Measurements from ENCODE around the gene PAM16. TPM values are rescaled to one million over a fixed set of nuclear protein-coding genes. Genes with fewer than 3 reads are reported as not detected.
"Not testable (repeated sequence)": the region's sequence is repeated elsewhere in the genome, so short reads cannot be mapped to it uniquely, and the experiment has no call there.

PAM16 gene
- 20.4 TPM for polyA plus RNA-seq (2013)

- no peaks in the 10 kb centered on the region for H3K9me3 ChIP-seq (ENCODE audit: control extremely low read depth in 1 of 5, control insufficient read depth in 4 of 5, insufficient read depth in 2 of 5, low read depth in 1 of 5, low read length in 4 of 5)
- H3K4me1 ChIP-seq (ENCODE audit: control extremely low read depth in 1 of 4, control insufficient read depth in 4 of 4, insufficient read depth in 4 of 4, low read length in 3 of 4): peaks cover 0 to 15% (median 11%) of the 10 kb centered on the region in 4 experiments
- H3K36me3 ChIP-seq (ENCODE audit: control insufficient read depth in 4 of 4, insufficient read depth in 4 of 4, low read length in 3 of 4): peaks cover 1 to 25% (median 15%) of the 10 kb centered on the region in 4 experiments
- POLR2A ChIA-PET: interaction anchor here (0.6 to 1.5 kb wide), 4 partner anchors 65 to 561 kb away, joined by 3 to 10 read pairs (median 4); no protein-coding TSS in a partner anchor
- H3K4me3 ChIP-seq (ENCODE audit: control insufficient read depth in 1 of 7, extremely low read depth in 1 of 7, insufficient read depth in 4 of 7, low read depth in 2 of 7, low read length in 6 of 7): peak within 1 kb of the TSS; percentile 48 to 99 (median 82)
- CTCF ChIA-PET: interaction anchor here (0.9 to 2.2 kb wide), 8 partner anchors 8 to 51 kb away, joined by 3 to 5 read pairs (median 4); no protein-coding TSS in a partner anchor
- peak within 1 kb of the TSS; percentile 43 to 83 for H3K27ac ChIP-seq (ENCODE audit: insufficient read depth in 1 of 2, low read depth in 1 of 2, low read length in 2 of 2, poor library complexity in 1 of 2, severe bottlenecking in 2 of 2)
- no peaks in the 10 kb centered on the region for H3K27me3 ChIP-seq (replicated peaks in 2 of 5; ENCODE audit: control insufficient read depth in 4 of 5, insufficient read depth in 5 of 5, low read length in 4 of 5)
- DNase-seq: peak; percentile 93 to 96 (median 94)
- under 1% methylated on average over 64 of the region's 81 CpGs for WGBS (ENCODE audit: insufficient coverage)
Measured at GRCh38 chr16:4350787-4351659, at the start of gene PAM16. Gene PAM16, minus strand, starts transcription at chr16:4351321. Its CDS starts 87 bp downstream, at chr16:4351234.

GRCh38 chr16:4399001-4399730 lies 48.0 kb upstream of the PAM16 start:
- H3K36me3 ChIP-seq (ENCODE audit: control insufficient read depth in 4 of 4, insufficient read depth in 4 of 4, low read length in 3 of 4): peaks cover 7 to 58% (median 43%) of the 10 kb centered on the region in 4 experiments
- no peak overlapping the region for H3K27ac ChIP-seq (ENCODE audit: insufficient read depth in 1 of 2, low read depth in 1 of 2, low read length in 2 of 2, poor library complexity in 1 of 2, severe bottlenecking in 2 of 2)
- no peaks in the 10 kb centered on the region for H3K4me1 ChIP-seq (ENCODE audit: control extremely low read depth in 1 of 4, control insufficient read depth in 4 of 4, insufficient read depth in 4 of 4, low read length in 3 of 4)
- no peak for DNase-seq
- no peaks in the 10 kb centered on the region for H3K27me3 ChIP-seq (replicated peaks in 2 of 5; ENCODE audit: control insufficient read depth in 4 of 5, insufficient read depth in 5 of 5, low read length in 4 of 5)
- no peak overlapping the region for H3K4me3 ChIP-seq (ENCODE audit: control insufficient read depth in 1 of 7, extremely low read depth in 1 of 7, insufficient read depth in 4 of 7, low read depth in 2 of 7, low read length in 6 of 7)
- ChIA-PET POLR2A (no interaction called here), CTCF (interaction anchor here (0.6 to 8.1 kb wide), 6 partner anchors 9 to 110 kb away, joined by 3 to 112 read pairs (median 4); no protein-coding TSS in a partner anchor)
- H3K9me3 ChIP-seq (ENCODE audit: control extremely low read depth in 1 of 5, control insufficient read depth in 4 of 5, insufficient read depth in 2 of 5, low read depth in 1 of 5, low read length in 4 of 5): no peaks in the 10 kb centered on the region
- 97% methylated on average over 4 of the region's 9 CpGs for WGBS (ENCODE audit: insufficient coverage)

- H3K9me3 ChIP-seq (ENCODE audit: control extremely low read depth in 1 of 5, control insufficient read depth in 4 of 5, insufficient read depth in 2 of 5, low read depth in 1 of 5, low read length in 4 of 5): no peaks in the 10 kb centered on the region
- ChIA-PET POLR2A (no interaction called here), CTCF (interaction anchor here (0.7 to 12.2 kb wide), 4 partner anchors 7 to 56 kb away, joined by 3 to 112 read pairs (median 4); no protein-coding TSS in a partner anchor)
- no peaks in the 10 kb centered on the region for H3K4me1 ChIP-seq (ENCODE audit: control extremely low read depth in 1 of 4, control insufficient read depth in 4 of 4, insufficient read depth in 4 of 4, low read length in 3 of 4)
- H3K36me3 ChIP-seq (ENCODE audit: control insufficient read depth in 4 of 4, insufficient read depth in 4 of 4, low read length in 3 of 4): peaks cover 10 to 58% (median 36%) of the 10 kb centered on the region in 4 experiments
- DNase-seq: no peak
- no peak overlapping the region for H3K4me3 ChIP-seq (ENCODE audit: control insufficient read depth in 1 of 7, extremely low read depth in 1 of 7, insufficient read depth in 4 of 7, low read depth in 2 of 7, low read length in 6 of 7)
- 77% methylated on average over 7 of the region's 9 CpGs for WGBS (ENCODE audit: insufficient coverage)
- no peak overlapping the region for H3K27ac ChIP-seq (ENCODE audit: insufficient read depth in 1 of 2, low read depth in 1 of 2, low read length in 2 of 2, poor library complexity in 1 of 2, severe bottlenecking in 2 of 2)
- no peaks in the 10 kb centered on the region for H3K27me3 ChIP-seq (replicated peaks in 2 of 5; ENCODE audit: control insufficient read depth in 4 of 5, insufficient read depth in 5 of 5, low read length in 4 of 5)
Measured at GRCh38 chr16:4395055-4395726, 44.1 kb upstream of the PAM16 start.

GRCh38 chr16:4393850-4394249 lies 42.7 kb upstream of the PAM16 start:
- DNase-seq; H3K27me3 ChIP-seq (replicated peaks in 2 of 5; ENCODE audit: control insufficient read depth in 4 of 5, insufficient read depth in 5 of 5, low read length in 4 of 5); H3K4me3 ChIP-seq (ENCODE audit: control insufficient read depth in 1 of 7, extremely low read depth in 1 of 7, insufficient read depth in 4 of 7, low read depth in 2 of 7, low read length in 6 of 7); POLR2A ChIA-PET; H3K9me3 ChIP-seq (ENCODE audit: control extremely low read depth in 1 of 5, control insufficient read depth in 4 of 5, insufficient read depth in 2 of 5, low read depth in 1 of 5, low read length in 4 of 5); H3K4me1 ChIP-seq (ENCODE audit: control extremely low read depth in 1 of 4, control insufficient read depth in 4 of 4, insufficient read depth in 4 of 4, low read length in 3 of 4); H3K27ac ChIP-seq (ENCODE audit: insufficient read depth in 1 of 2, low read depth in 1 of 2, low read length in 2 of 2, poor library complexity in 1 of 2, severe bottlenecking in 2 of 2): not testable (repeated sequence)
- 92% methylated on average over 12 of the region's 15 CpGs for WGBS (ENCODE audit: insufficient coverage)
- H3K36me3 ChIP-seq (ENCODE audit: control insufficient read depth in 4 of 4, insufficient read depth in 4 of 4, low read length in 3 of 4): peaks cover 17 to 60% (median 42%) of the 10 kb centered on the region in 4 experiments
- CTCF ChIA-PET: interaction anchor here (1.2 to 12.2 kb wide), 4 partner anchors 8 to 111 kb away, joined by 3 to 112 read pairs (median 4); no protein-coding TSS in a partner anchor

- H3K27me3 ChIP-seq (replicated peaks in 2 of 5; ENCODE audit: control insufficient read depth in 4 of 5, insufficient read depth in 5 of 5, low read length in 4 of 5): no peaks in the 10 kb centered on the region
- ChIA-PET CTCF (interaction anchor here (1.2 to 12.2 kb wide), 3 partner anchors 9 to 110 kb away, joined by 3 to 112 read pairs (median 4); no protein-coding TSS in a partner anchor), POLR2A (no interaction called here)
- no peaks in the 10 kb centered on the region for H3K9me3 ChIP-seq (ENCODE audit: control extremely low read depth in 1 of 5, control insufficient read depth in 4 of 5, insufficient read depth in 2 of 5, low read depth in 1 of 5, low read length in 4 of 5)
- H3K36me3 ChIP-seq (ENCODE audit: control insufficient read depth in 4 of 4, insufficient read depth in 4 of 4, low read length in 3 of 4): peaks cover 17 to 66% (median 46%) of the 10 kb centered on the region in 4 experiments
- H3K27ac ChIP-seq (ENCODE audit: insufficient read depth in 1 of 2, low read depth in 1 of 2, low read length in 2 of 2, poor library complexity in 1 of 2, severe bottlenecking in 2 of 2): no peak overlapping the region
- no peak for DNase-seq
- H3K4me1 ChIP-seq (ENCODE audit: control extremely low read depth in 1 of 4, control insufficient read depth in 4 of 4, insufficient read depth in 4 of 4, low read length in 3 of 4): no peaks in the 10 kb centered on the region
- no peak overlapping the region for H3K4me3 ChIP-seq (ENCODE audit: control insufficient read depth in 1 of 7, extremely low read depth in 1 of 7, insufficient read depth in 4 of 7, low read depth in 2 of 7, low read length in 6 of 7)
- WGBS (ENCODE audit: insufficient coverage): 97% methylated on average over 5 of the region's 6 CpGs
Measured at GRCh38 chr16:4393240-4393600, 42.1 kb upstream of the PAM16 start.

GRCh38 chr16:4392382-4393239 lies 41.5 kb upstream of the PAM16 start:
- WGBS (ENCODE audit: insufficient coverage): 93% methylated on average over 19 of the region's 27 CpGs

More at GRCh38 chr16:4392382-4393239, 41.5 kb upstream of the PAM16 start:
- Histone ChIP-seq H3K27me3 (replicated peaks in 2 of 5; ENCODE audit: control insufficient read depth in 4 of 5, insufficient read depth in 5 of 5, low read length in 4 of 5) (no peaks in the 10 kb centered on the region), H3K27ac (ENCODE audit: insufficient read depth in 1 of 2, low read depth in 1 of 2, low read length in 2 of 2, poor library complexity in 1 of 2, severe bottlenecking in 2 of 2) (no peak overlapping the region), H3K4me3 (ENCODE audit: control insufficient read depth in 1 of 7, extremely low read depth in 1 of 7, insufficient read depth in 4 of 7, low read depth in 2 of 7, low read length in 6 of 7) (no peak overlapping the region), H3K36me3 (ENCODE audit: control insufficient read depth in 4 of 4, insufficient read depth in 4 of 4, low read length in 3 of 4) (peaks cover 17 to 72% (median 46%) of the 10 kb centered on the region in 4 experiments), H3K4me1 (ENCODE audit: control extremely low read depth in 1 of 4, control insufficient read depth in 4 of 4, insufficient read depth in 4 of 4, low read length in 3 of 4) (no peaks in the 10 kb centered on the region), H3K9me3 (ENCODE audit: control extremely low read depth in 1 of 5, control insufficient read depth in 4 of 5, insufficient read depth in 2 of 5, low read depth in 1 of 5, low read length in 4 of 5) (no peaks in the 10 kb centered on the region)
- no peak for DNase-seq
- CTCF ChIA-PET: interaction anchor here (0.6 to 12.2 kb wide), 5 partner anchors 10 to 133 kb away, joined by 3 to 112 read pairs (median 4); no protein-coding TSS in a partner anchor
- POLR2A ChIA-PET: no interaction called here
